ENCODE results near the gene RGL2. TPM values are rescaled to one million over a fixed set of nuclear protein-coding genes. Genes with fewer than 3 reads are reported as not detected.

Gene RGL2
- polyA plus RNA-seq, 3 donors = 14.9 to 145 (median 15.5) TPM

DNA sequence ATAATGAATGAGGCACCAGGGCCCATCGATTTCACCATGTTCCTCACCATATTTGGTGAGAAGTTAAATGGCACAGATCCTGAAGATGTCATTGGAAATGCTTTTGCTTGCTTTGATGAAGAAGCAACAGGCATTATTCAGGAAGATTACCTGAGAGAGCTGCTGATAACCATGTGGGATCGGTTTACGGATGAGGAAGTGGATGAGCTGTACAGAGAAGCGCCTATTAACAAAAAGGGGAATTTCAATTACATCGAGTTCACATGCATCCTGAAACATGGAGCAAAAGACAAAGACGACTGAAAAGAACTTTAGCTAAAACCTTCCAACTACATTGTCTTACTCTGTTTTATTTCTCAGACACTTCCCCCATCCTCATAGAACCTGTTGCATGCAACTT lies 40.5 kb upstream of the RGL2 start:
- no peak overlapping the region for H3K4me3 ChIP-seq (replicated peaks in 1 of 3; ENCODE audit: low read depth in 2 of 3, low read length in 3 of 3)
- TF ChIP-seq, protein P1, sequence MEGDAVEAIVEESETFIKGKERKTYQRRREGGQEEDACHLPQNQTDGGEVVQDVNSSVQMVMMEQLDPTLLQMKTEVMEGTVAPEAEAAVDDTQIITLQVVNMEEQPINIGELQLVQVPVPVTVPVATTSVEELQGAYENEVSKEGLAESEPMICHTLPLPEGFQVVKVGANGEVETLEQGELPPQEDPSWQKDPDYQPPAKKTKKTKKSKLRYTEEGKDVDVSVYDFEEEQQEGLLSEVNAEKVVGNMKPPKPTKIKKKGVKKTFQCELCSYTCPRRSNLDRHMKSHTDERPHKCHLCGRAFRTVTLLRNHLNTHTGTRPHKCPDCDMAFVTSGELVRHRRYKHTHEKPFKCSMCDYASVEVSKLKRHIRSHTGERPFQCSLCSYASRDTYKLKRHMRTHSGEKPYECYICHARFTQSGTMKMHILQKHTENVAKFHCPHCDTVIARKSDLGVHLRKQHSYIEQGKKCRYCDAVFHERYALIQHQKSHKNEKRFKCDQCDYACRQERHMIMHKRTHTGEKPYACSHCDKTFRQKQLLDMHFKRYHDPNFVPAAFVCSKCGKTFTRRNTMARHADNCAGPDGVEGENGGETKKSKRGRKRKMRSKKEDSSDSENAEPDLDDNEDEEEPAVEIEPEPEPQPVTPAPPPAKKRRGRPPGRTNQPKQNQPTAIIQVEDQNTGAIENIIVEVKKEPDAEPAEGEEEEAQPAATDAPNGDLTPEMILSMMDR (IDR thresholded peaks at IDR 0.05) = no peak
- H3K27ac ChIP-seq (ENCODE audit: low read depth in 1 of 2, low read length in 2 of 2) = no peak overlapping the region
- H3K79me2 ChIP-seq (ENCODE audit: insufficient read depth, low read length) = no peaks in the 10 kb centered on the region
- Mint-ChIP-seq H3K9me3 (no peaks in the 10 kb centered on the region), H3K27ac (no peak overlapping the region), H3K27me3 (ENCODE audit: low read depth in 3 of 3) (peaks cover 2 to 4% (median 2%) of the 10 kb centered on the region in 3 donors), H3K4me1 (peaks cover 5% of the 10 kb centered on the region), H3K4me3 (no peak overlapping the region), H3K36me3 (no peaks in the 10 kb centered on the region)
- no peaks in the 10 kb centered on the region for H3K36me3 ChIP-seq (replicated peaks in 1 of 2; ENCODE audit: control insufficient read depth in 1 of 2, insufficient read depth in 2 of 2, low read length in 2 of 2)
- no peak overlapping the region for H3K4me2 ChIP-seq (replicated peaks; ENCODE audit: extremely low read depth, low read length, poor library complexity, severe bottlenecking)
- intact Hi-C loops (cut with micrococcal nuclease) = no loop called here
- H3K9me3 ChIP-seq (replicated peaks in 1 of 2; ENCODE audit: control insufficient read depth in 1 of 2, insufficient read depth in 1 of 2, low read length in 2 of 2) = no peaks in the 10 kb centered on the region
- WGBS (ENCODE audit: insufficient coverage) = 60% methylated on average over 2 of the region's 6 CpGs
- no peaks in the 10 kb centered on the region for H3K4me1 ChIP-seq (ENCODE audit: control insufficient read depth in 1 of 2, insufficient read depth in 2 of 2, low read length in 2 of 2)
- no peak overlapping the region for H3K9ac ChIP-seq (ENCODE audit: insufficient read depth, low read length, poor library complexity, severe bottlenecking)
- no peak for DNase-seq
- H3K27me3 ChIP-seq (ENCODE audit: control insufficient read depth in 2 of 2, insufficient read depth in 2 of 2, low read length in 2 of 2) = no peaks in the 10 kb centered on the region
- no peaks in the 10 kb centered on the region for H4K20me1 ChIP-seq (ENCODE audit: insufficient read depth, low read length)
- H2AFZ ChIP-seq (ENCODE audit: insufficient read depth, low read depth, low read length, poor library complexity, severe bottlenecking) = no peak overlapping the region

DNA sequence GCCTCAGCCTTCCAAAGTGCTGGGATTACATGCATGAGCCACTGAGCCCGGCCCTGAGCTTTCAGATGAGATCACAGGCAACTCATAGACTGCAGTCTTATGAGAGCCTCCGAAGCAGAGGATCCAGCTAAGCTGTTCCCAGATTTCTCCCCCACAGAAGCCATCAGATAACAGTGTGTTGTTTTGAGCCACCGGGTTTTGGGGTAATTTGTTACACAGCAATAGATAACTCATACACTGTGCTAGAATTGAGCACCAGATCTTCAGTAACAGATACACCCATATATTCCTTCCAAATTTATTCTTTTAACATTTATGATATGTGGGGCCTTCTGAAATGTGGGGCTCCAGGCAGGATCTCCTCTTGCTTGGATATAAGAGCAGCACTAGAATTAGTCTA lies 37.8 kb upstream of the RGL2 start:
- Mint-ChIP-seq H3K36me3 (no peaks in the 10 kb centered on the region), H3K27ac (no peak overlapping the region)
- 100% methylated on average over 2 of the region's 3 CpGs for WGBS (ENCODE audit: insufficient coverage)

More for the DNA sequence above, 37.8 kb upstream of the RGL2 start:
- Histone ChIP-seq H3K9me3 (replicated peaks in 1 of 2; ENCODE audit: control insufficient read depth in 1 of 2, insufficient read depth in 1 of 2, low read length in 2 of 2) (no peaks in the 10 kb centered on the region), H3K27me3 (ENCODE audit: control insufficient read depth in 2 of 2, insufficient read depth in 2 of 2, low read length in 2 of 2) (no peaks in the 10 kb centered on the region), H4K20me1 (ENCODE audit: insufficient read depth, low read length) (no peaks in the 10 kb centered on the region), H3K27ac (ENCODE audit: low read depth in 1 of 2, low read length in 2 of 2) (no peak overlapping the region), H3K36me3 (replicated peaks in 1 of 2; ENCODE audit: control insufficient read depth in 1 of 2, insufficient read depth in 2 of 2, low read length in 2 of 2) (no peaks in the 10 kb centered on the region), H3K79me2 (ENCODE audit: insufficient read depth, low read length) (no peaks in the 10 kb centered on the region), H3K4me3 (replicated peaks in 1 of 3; ENCODE audit: low read depth in 2 of 3, low read length in 3 of 3) (no peak overlapping the region), H3K9ac (ENCODE audit: insufficient read depth, low read length, poor library complexity, severe bottlenecking) (no peak overlapping the region), H3K4me2 (replicated peaks; ENCODE audit: extremely low read depth, low read length, poor library complexity, severe bottlenecking) (no peak overlapping the region), H3K4me1 (ENCODE audit: control insufficient read depth in 1 of 2, insufficient read depth in 2 of 2, low read length in 2 of 2) (no peaks in the 10 kb centered on the region), H2AFZ (ENCODE audit: insufficient read depth, low read depth, low read length, poor library complexity, severe bottlenecking) (peak overlapping the region; percentile 16)
- no peak overlapping the region for H3K4me3 Mint-ChIP-seq
- H3K27me3 Mint-ChIP-seq (ENCODE audit: low read depth in 3 of 3) = peaks cover 2 to 3% (median 2%) of the 10 kb centered on the region in 3 donors
- no peak for DNase-seq
- intact Hi-C loops (cut with micrococcal nuclease) = no loop called here
- TF ChIP-seq, protein P1 (IDR thresholded peaks at IDR 0.05) = no peak
- H3K4me1 Mint-ChIP-seq = peaks cover 3% of the 10 kb centered on the region
- no peaks in the 10 kb centered on the region for H3K9me3 Mint-ChIP-seq

All from CD14-positive monocyte (primary cell).